ENCODE measurements around the gene CLSTN3.
A peak's percentile ranks its signal among the peaks of the same experiment; 100 is the strongest.
"Not testable (repeated sequence)": the region's sequence is repeated elsewhere in the genome, so short reads cannot be mapped to it uniquely, and the experiment has no call there.

Gene CLSTN3

GRCh38 chr12:7178481-7178880, 48.3 kb downstream of the CLSTN3 start:
- TF ChIP-seq POLR2AphosphoS5 (IDR thresholded peaks at IDR 0.05; ENCODE audit: low read depth, low read length) (no peak), POLR2A (IDR thresholded peaks at IDR 0.05; ENCODE audit: low read depth, low read length) (no peak)
- DNase-seq (ENCODE audit: insufficient read length) (no peak), FAIRE-seq (no peak)

GRCh38 chr12:7180685-7181084, 50.5 kb downstream of the CLSTN3 start:
- DNase-seq (ENCODE audit: insufficient read length) (no peak), FAIRE-seq (no peak)
- TF ChIP-seq POLR2AphosphoS5 (IDR thresholded peaks at IDR 0.05; ENCODE audit: low read depth, low read length): no peak
- no peak for TF ChIP-seq POLR2A (IDR thresholded peaks at IDR 0.05; ENCODE audit: low read depth, low read length)
- no peak for TF ChIP-seq TAF1 (IDR thresholded peaks at IDR 0.05; ENCODE audit: borderline replicate concordance, low read depth, low read length)

- FAIRE-seq; DNase-seq (ENCODE audit: insufficient read length): not testable (repeated sequence)
Observed at GRCh38 chr12:7186058-7186457, 55.9 kb downstream of the CLSTN3 start.

GRCh38 chr12:7188562-7189397, 58.6 kb downstream of the CLSTN3 start:
- FAIRE-seq (no peak), DNase-seq (ENCODE audit: insufficient read length) (no peak)
- TF ChIP-seq TAF1 (IDR thresholded peaks at IDR 0.05; ENCODE audit: borderline replicate concordance, low read depth, low read length) (no peak), POLR2AphosphoS5 (IDR thresholded peaks at IDR 0.05; ENCODE audit: low read depth, low read length) (no peak), POLR2A (IDR thresholded peaks at IDR 0.05; ENCODE audit: low read depth, low read length) (no peak)

GRCh38 chr12:7189398-7190267, 59.5 kb downstream of the CLSTN3 start, which contains the start of gene PEX5:
TSS of gene PEX5 (plus strand) at chr12:7189686. CDS start at chr12:7190378, 692 bp downstream.
- no peak for TF ChIP-seq TAF1 (IDR thresholded peaks at IDR 0.05; ENCODE audit: borderline replicate concordance, low read depth, low read length)
- TF ChIP-seq POLR2AphosphoS5 (IDR thresholded peaks at IDR 0.05; ENCODE audit: low read depth, low read length): no peak
- TF ChIP-seq POLR2A (IDR thresholded peaks at IDR 0.05; ENCODE audit: low read depth, low read length): no peak
- FAIRE-seq (peak; percentile 81), DNase-seq (ENCODE audit: insufficient read length) (peak; percentile 82)

GRCh38 chr12:7190268-7191055, 60.3 kb downstream of the CLSTN3 start:
- no peak for TF ChIP-seq TAF1 (IDR thresholded peaks at IDR 0.05; ENCODE audit: borderline replicate concordance, low read depth, low read length)
- no peak for TF ChIP-seq POLR2A (IDR thresholded peaks at IDR 0.05; ENCODE audit: low read depth, low read length)
- no peak for TF ChIP-seq POLR2AphosphoS5 (IDR thresholded peaks at IDR 0.05; ENCODE audit: low read depth, low read length)
- peak; percentile 30 for FAIRE-seq

GRCh38 chr12:7193674-7194073, 63.5 kb downstream of the CLSTN3 start:
- no peak for DNase-seq (ENCODE audit: insufficient read length)
- no peak for TF ChIP-seq POLR2A (IDR thresholded peaks at IDR 0.05; ENCODE audit: low read depth, low read length)
- TF ChIP-seq POLR2AphosphoS5 (IDR thresholded peaks at IDR 0.05; ENCODE audit: low read depth, low read length): no peak
- TF ChIP-seq TAF1 (IDR thresholded peaks at IDR 0.05; ENCODE audit: borderline replicate concordance, low read depth, low read length): no peak

More at GRCh38 chr12:7190268-7191055, 60.3 kb downstream of the CLSTN3 start:
- no peak for DNase-seq (ENCODE audit: insufficient read length)

GRCh38 chr12:7197841-7198240, 67.7 kb downstream of the CLSTN3 start:
- TF ChIP-seq TAF1 (IDR thresholded peaks at IDR 0.05; ENCODE audit: borderline replicate concordance, low read depth, low read length) (no peak), POLR2AphosphoS5 (IDR thresholded peaks at IDR 0.05; ENCODE audit: low read depth, low read length) (no peak), POLR2A (IDR thresholded peaks at IDR 0.05; ENCODE audit: low read depth, low read length) (no peak)

More at GRCh38 chr12:7193674-7194073, 63.5 kb downstream of the CLSTN3 start:
- FAIRE-seq: no peak

GRCh38 chr12:7203109-7203508, 72.9 kb downstream of the CLSTN3 start:
- no peak for FAIRE-seq
- DNase-seq (ENCODE audit: insufficient read length): no peak
- no peak for TF ChIP-seq POLR2A (IDR thresholded peaks at IDR 0.05; ENCODE audit: low read depth, low read length)
- no peak for TF ChIP-seq TAF1 (IDR thresholded peaks at IDR 0.05; ENCODE audit: borderline replicate concordance, low read depth, low read length)
- no peak for TF ChIP-seq POLR2AphosphoS5 (IDR thresholded peaks at IDR 0.05; ENCODE audit: low read depth, low read length)

More at GRCh38 chr12:7197841-7198240, 67.7 kb downstream of the CLSTN3 start:
- FAIRE-seq (no peak), DNase-seq (ENCODE audit: insufficient read length) (no peak)

GRCh38 chr12:7205091-7205490, 74.9 kb downstream of the CLSTN3 start:
- FAIRE-seq: peak; percentile 5
- no peak for TF ChIP-seq TAF1 (IDR thresholded peaks at IDR 0.05; ENCODE audit: borderline replicate concordance, low read depth, low read length)
- no peak for DNase-seq (ENCODE audit: insufficient read length)

GRCh38 chr12:7206691-7207090, 76.5 kb downstream of the CLSTN3 start:
- FAIRE-seq (no peak), DNase-seq (ENCODE audit: insufficient read length) (no peak)
- TF ChIP-seq POLR2A (IDR thresholded peaks at IDR 0.05; ENCODE audit: low read depth, low read length) (no peak), POLR2AphosphoS5 (IDR thresholded peaks at IDR 0.05; ENCODE audit: low read depth, low read length) (no peak), TAF1 (IDR thresholded peaks at IDR 0.05; ENCODE audit: borderline replicate concordance, low read depth, low read length) (no peak)
